ENCODE data around the gene RGSL1. TPM values are rescaled to one million over a fixed set of nuclear protein-coding genes. Genes with fewer than 3 reads are reported as not detected.

Gene RGSL1
- polyA plus RNA-seq, 1 donor from 2014 or later = not detected

GRCh38 chr1:182459949-182460348 is 10.0 kb downstream of the RGSL1 start:
- H3K27me3 ChIP-seq (ENCODE audit: insufficient read depth, low read depth, low read length) = no peaks in the 10 kb centered on the region
- no peaks in the 10 kb centered on the region for H3K79me2 ChIP-seq (replicated peaks; ENCODE audit: insufficient read depth, low read length)
- TF ChIP-seq REST (IDR thresholded peaks at IDR 0.05; ENCODE audit: borderline replicate concordance) (no peak), POLR2AphosphoS5 (IDR thresholded peaks at IDR 0.05) (no peak), TAF1 (IDR thresholded peaks at IDR 0.05; ENCODE audit: low read depth) (no peak), EZH2 (IDR thresholded peaks at IDR 0.05; ENCODE audit: borderline replicate concordance, insufficient read depth, low read length, poor library complexity, severe bottlenecking) (no peak), RAD21 (conservative IDR thresholded peaks at IDR 0.05) (no peak), EP300 (conservative IDR thresholded peaks at IDR 0.05; ENCODE audit: poor library complexity, severe bottlenecking) (no peak), CTCF (IDR thresholded peaks at IDR 0.05; ENCODE audit: poor library complexity, severe bottlenecking) (no peak), MXI1 (conservative IDR thresholded peaks at IDR 0.05; ENCODE audit: poor library complexity, severe bottlenecking) (no peak)
- no peak overlapping the region for H3K4me2 ChIP-seq (ENCODE audit: low read length)
- no peak overlapping the region for H3K27ac ChIP-seq (ENCODE audit: low read length)
- H2AFZ ChIP-seq (ENCODE audit: low read depth, low read length) = no peak overlapping the region
- no peaks in the 10 kb centered on the region for H3K9me2 ChIP-seq (ENCODE audit: insufficient read depth, low read length)
- H3F3A ChIP-seq (ENCODE audit: insufficient read depth, low read length, poor library complexity, severe bottlenecking) = no peaks in the 10 kb centered on the region
- no peak overlapping the region for H3K4me3 ChIP-seq (ENCODE audit: low read length)
- no peaks in the 10 kb centered on the region for H3K9me3 ChIP-seq (ENCODE audit: low read length)
- no peak overlapping the region for H3K9ac ChIP-seq (ENCODE audit: low read length)
- H4K20me1 ChIP-seq (ENCODE audit: insufficient read depth) = no peaks in the 10 kb centered on the region
- H3K36me3 ChIP-seq (ENCODE audit: insufficient read depth, low read length) = no peaks in the 10 kb centered on the region

GRCh38 chr1:182460550-182460951 is 10.6 kb downstream of the RGSL1 start:
- no peaks in the 10 kb centered on the region for H3K9me3 ChIP-seq (ENCODE audit: low read length)
- no peak for TF ChIP-seq SMC3 (conservative IDR thresholded peaks at IDR 0.05; ENCODE audit: poor library complexity)
- no peak overlapping the region for H3K27ac ChIP-seq (ENCODE audit: low read length)
- no peaks in the 10 kb centered on the region for H3F3A ChIP-seq (ENCODE audit: insufficient read depth, low read length, poor library complexity, severe bottlenecking)
- no peak overlapping the region for H3K4me3 ChIP-seq (ENCODE audit: low read length)
- H3K79me2 ChIP-seq (replicated peaks; ENCODE audit: insufficient read depth, low read length) = no peaks in the 10 kb centered on the region
- H3K9me2 ChIP-seq (ENCODE audit: insufficient read depth, low read length) = no peaks in the 10 kb centered on the region
- H3K36me3 ChIP-seq (ENCODE audit: insufficient read depth, low read length) = no peaks in the 10 kb centered on the region
- no peak overlapping the region for H3K4me2 ChIP-seq (ENCODE audit: low read length)
- H3K9ac ChIP-seq (ENCODE audit: low read length) = no peak overlapping the region
- no peaks in the 10 kb centered on the region for H4K20me1 ChIP-seq (ENCODE audit: insufficient read depth)
- H3K27me3 ChIP-seq (ENCODE audit: insufficient read depth, low read depth, low read length) = no peaks in the 10 kb centered on the region
- H2AFZ ChIP-seq (ENCODE audit: low read depth, low read length) = no peak overlapping the region

GRCh38 chr1:182473556-182473955 is 23.6 kb downstream of the RGSL1 start:
- Histone ChIP-seq H3K9me2 (ENCODE audit: insufficient read depth, low read length) (no peaks in the 10 kb centered on the region), H3K4me2 (ENCODE audit: low read length) (no peak overlapping the region), H4K20me1 (ENCODE audit: insufficient read depth) (no peaks in the 10 kb centered on the region), H3K27me3 (ENCODE audit: insufficient read depth, low read depth, low read length) (no peaks in the 10 kb centered on the region), H3K4me3 (ENCODE audit: low read length) (no peak overlapping the region), H3K9me3 (ENCODE audit: low read length) (peaks cover 4% of the 10 kb centered on the region), H3K9ac (ENCODE audit: low read length) (no peak overlapping the region), H2AFZ (ENCODE audit: low read depth, low read length) (no peak overlapping the region), H3K27ac (ENCODE audit: low read length) (no peak overlapping the region), H3K79me2 (replicated peaks; ENCODE audit: insufficient read depth, low read length) (no peaks in the 10 kb centered on the region), H3F3A (ENCODE audit: insufficient read depth, low read length, poor library complexity, severe bottlenecking) (no peaks in the 10 kb centered on the region), H3K36me3 (ENCODE audit: insufficient read depth, low read length) (no peaks in the 10 kb centered on the region)
- TF ChIP-seq EZH2 (IDR thresholded peaks at IDR 0.05; ENCODE audit: borderline replicate concordance, insufficient read depth, low read length, poor library complexity, severe bottlenecking) (no peak), TAF1 (IDR thresholded peaks at IDR 0.05; ENCODE audit: low read depth) (no peak), MXI1 (conservative IDR thresholded peaks at IDR 0.05; ENCODE audit: poor library complexity, severe bottlenecking) (no peak), REST (IDR thresholded peaks at IDR 0.05; ENCODE audit: borderline replicate concordance) (no peak), CTCF (IDR thresholded peaks at IDR 0.05; ENCODE audit: poor library complexity, severe bottlenecking) (no peak), POLR2AphosphoS5 (IDR thresholded peaks at IDR 0.05) (no peak), SMC3 (conservative IDR thresholded peaks at IDR 0.05; ENCODE audit: poor library complexity) (no peak), RAD21 (conservative IDR thresholded peaks at IDR 0.05) (no peak), EP300 (conservative IDR thresholded peaks at IDR 0.05; ENCODE audit: poor library complexity, severe bottlenecking) (no peak)

All from neural cell (in vitro differentiated cells).